Astrocyte of the cerebellum (primary cell): ENCODE data around the gene C1orf50.

Source experiments
- DNase-seq: peaks from one replicate; pipeline ENCODE4 v3.0.0-alpha.2; 2011; ENCODE audit warnings: low read depth
- H3K4me3 ChIP-seq: 2 replicates; pipeline ENCODE4 v1.5.1; 2011; ENCODE audit warnings: mild to moderate bottlenecking, low read depth, low read length, moderate library complexity
- CTCF ChIP-seq: IDR thresholded peaks from 2 replicates; pipeline ENCODE4 v1.5.1; 2012; ENCODE audit warnings: low read length, low read depth, moderate library complexity, mild to moderate bottlenecking; ENCODE audit errors: missing control alignments
- in situ Hi-C: cut with HindIII; loops from 2 replicates; pipeline ENCODE4 v1.10.0; 2017; ENCODE audit warnings: low sequenced_read_pairs

Gene C1orf50

GRCh38 chr1:42735477-42736105, 31.5 kb upstream of the C1orf50 start:
- no peak for DNase-seq

GRCh38 chr1:42736152-42736551, 30.9 kb upstream of the C1orf50 start:
- H3K4me3 ChIP-seq: no peak overlapping the region
- DNase-seq: no peak
- TF ChIP-seq CTCF: peak; percentile 29
- in situ Hi-C loops: no loop called here

More at GRCh38 chr1:42735477-42736105, 31.5 kb upstream of the C1orf50 start:
- in situ Hi-C loops: no loop called here
- H3K4me3 ChIP-seq: no peak overlapping the region
- no peak for TF ChIP-seq CTCF

GRCh38 chr1:42736571-42737200, 30.4 kb upstream of the C1orf50 start:
- in situ Hi-C loops: no loop called here
- H3K4me3 ChIP-seq: no peak overlapping the region
- TF ChIP-seq CTCF: no peak
- DNase-seq: no peak

- TF ChIP-seq CTCF: no peak
- in situ Hi-C loops: no loop called here
- no peak for DNase-seq
- no peak overlapping the region for H3K4me3 ChIP-seq
Measured at GRCh38 chr1:42737257-42737656, 29.8 kb upstream of the C1orf50 start.

- DNase-seq: no peak
- TF ChIP-seq CTCF: no peak
- no peak overlapping the region for H3K4me3 ChIP-seq
- in situ Hi-C loops: no loop called here
Measured at GRCh38 chr1:42737986-42738677, 28.9 kb upstream of the C1orf50 start.

GRCh38 chr1:42738678-42739226, 28.3 kb upstream of the C1orf50 start:
- no peak for DNase-seq
- no peak overlapping the region for H3K4me3 ChIP-seq
- no peak for TF ChIP-seq CTCF
- in situ Hi-C loops: no loop called here
